Right lobe of liver (tissue), 4 donors: ENCODE data around the gene SMIM41.

Experiments used
- POLR2A ChIP-seq: fragments of 450-650 bp; IDR thresholded peaks from one replicate; pipeline ENCODE4 v1.6.1; 2017; ENCODE audit warnings: antibody characterized with exemption, mild to moderate bottlenecking
- TF ChIP-seq, protein P1 (sequence below), 4 donors: fragments of 200-600 bp in 3 of 4; fragments of 450-650 bp in 1 of 4; IDR thresholded peaks; one replicate each; pipeline versions ENCODE4 v1.5.1 to v1.8.0; 2016 to 2022; ENCODE audit warnings: antibody characterized with exemption in 4 of 4, mild to moderate bottlenecking in 2 of 4
- donor health status: DM: no; HTN: no; CAD: no.
- donor health status: DM: no; HTN: no; CAD: no.
- donor health status: DM: no; HTN: yes; CAD: no.

DNA sequence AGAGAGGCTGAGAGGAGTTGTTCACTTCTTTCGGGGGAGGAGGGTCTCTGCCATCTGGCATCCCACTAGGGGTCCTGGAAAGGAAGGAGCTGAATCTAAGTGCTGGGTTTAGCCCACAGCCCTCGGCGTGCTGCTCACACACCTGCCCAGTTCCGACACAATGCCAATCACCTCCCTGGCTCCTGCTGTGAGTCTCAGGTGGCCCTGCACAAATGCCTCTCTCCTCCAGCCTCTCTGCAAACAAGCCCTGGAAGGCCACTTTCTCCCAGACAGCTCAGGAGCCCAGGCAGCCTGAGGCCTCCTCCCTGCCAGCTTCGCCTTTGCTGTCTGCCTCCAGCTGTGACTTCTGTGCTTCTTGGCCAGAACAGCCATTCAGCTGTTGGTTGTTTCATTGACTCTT is 51.2 kb downstream of the SMIM41 start:
- TF ChIP-seq, protein P1, sequence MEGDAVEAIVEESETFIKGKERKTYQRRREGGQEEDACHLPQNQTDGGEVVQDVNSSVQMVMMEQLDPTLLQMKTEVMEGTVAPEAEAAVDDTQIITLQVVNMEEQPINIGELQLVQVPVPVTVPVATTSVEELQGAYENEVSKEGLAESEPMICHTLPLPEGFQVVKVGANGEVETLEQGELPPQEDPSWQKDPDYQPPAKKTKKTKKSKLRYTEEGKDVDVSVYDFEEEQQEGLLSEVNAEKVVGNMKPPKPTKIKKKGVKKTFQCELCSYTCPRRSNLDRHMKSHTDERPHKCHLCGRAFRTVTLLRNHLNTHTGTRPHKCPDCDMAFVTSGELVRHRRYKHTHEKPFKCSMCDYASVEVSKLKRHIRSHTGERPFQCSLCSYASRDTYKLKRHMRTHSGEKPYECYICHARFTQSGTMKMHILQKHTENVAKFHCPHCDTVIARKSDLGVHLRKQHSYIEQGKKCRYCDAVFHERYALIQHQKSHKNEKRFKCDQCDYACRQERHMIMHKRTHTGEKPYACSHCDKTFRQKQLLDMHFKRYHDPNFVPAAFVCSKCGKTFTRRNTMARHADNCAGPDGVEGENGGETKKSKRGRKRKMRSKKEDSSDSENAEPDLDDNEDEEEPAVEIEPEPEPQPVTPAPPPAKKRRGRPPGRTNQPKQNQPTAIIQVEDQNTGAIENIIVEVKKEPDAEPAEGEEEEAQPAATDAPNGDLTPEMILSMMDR (IDR thresholded peaks at IDR 0.05) = no peak
- no peak for TF ChIP-seq POLR2A
